ENCODE measurements around the gene PCK1. TPM values are rescaled to one million over a fixed set of nuclear protein-coding genes. Genes with fewer than 3 reads are reported as not detected.

PCK1 gene
- total RNA-seq, 1 experiment from 2014 or later, result 0.17 TPM

DNA sequence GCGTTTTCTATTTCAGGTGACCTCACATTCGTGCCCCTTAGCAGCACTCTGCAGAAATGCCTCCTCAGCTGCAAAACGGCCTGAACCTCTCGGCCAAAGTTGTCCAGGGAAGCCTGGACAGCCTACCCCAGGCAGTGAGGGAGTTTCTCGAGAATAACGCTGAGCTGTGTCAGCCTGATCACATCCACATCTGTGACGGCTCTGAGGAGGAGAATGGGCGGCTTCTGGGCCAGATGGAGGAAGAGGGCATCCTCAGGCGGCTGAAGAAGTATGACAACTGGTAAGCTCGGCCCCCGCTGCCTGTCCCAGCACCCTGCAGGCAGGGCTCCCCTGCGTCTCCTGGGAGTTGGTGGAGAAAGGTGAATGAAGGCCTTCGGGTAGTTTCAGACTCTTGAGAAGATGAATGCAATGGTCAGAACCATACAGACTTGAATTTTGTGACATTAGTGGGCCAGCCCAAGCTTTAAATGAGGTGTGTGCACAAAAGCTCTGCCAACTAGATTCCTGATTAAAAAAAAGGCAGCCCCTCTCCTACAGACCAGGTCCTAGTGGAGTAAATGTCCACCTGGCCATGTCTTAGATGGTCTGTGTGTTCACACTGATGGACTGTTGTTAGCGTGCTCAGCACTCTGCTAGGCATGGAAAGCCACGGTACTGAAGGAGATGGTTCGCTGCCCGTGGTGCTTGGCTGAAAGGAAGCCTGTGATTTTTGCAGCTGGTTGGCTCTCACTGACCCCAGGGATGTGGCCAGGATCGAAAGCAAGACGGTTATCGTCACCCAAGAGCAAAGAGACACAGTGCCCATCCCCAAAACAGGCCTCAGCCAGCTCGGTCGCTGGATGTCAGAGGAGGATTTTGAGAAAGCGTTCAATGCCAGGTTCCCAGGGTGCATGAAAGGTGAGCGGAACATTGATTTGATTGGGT, 708 bp downstream of the PCK1 start:
- H3K36me3 Mint-ChIP-seq, result no peaks in the 10 kb centered on the region
- POLR2A ChIA-PET, result no interaction called here
- CTCF ChIA-PET, result interaction anchor here (1.1 to 1.6 kb wide), 2 partner anchors 12 to 35 kb away, joined by 3 to 5 read pairs; no protein-coding TSS in a partner anchor
- TF ChIP-seq GABPB1 (CRISPR knock-in tag; IDR thresholded peaks at IDR 0.05) (no peak), JAZF1 (CRISPR knock-in tag; IDR thresholded peaks at IDR 0.05) (no peak), ZNF416 (CRISPR knock-in tag; IDR thresholded peaks at IDR 0.05) (no peak), HMGA2 (CRISPR knock-in tag; IDR thresholded peaks at IDR 0.05) (no peak), NR1H2 (CRISPR knock-in tag; IDR thresholded peaks at IDR 0.05) (no peak), GRHL2 (CRISPR knock-in tag; IDR thresholded peaks at IDR 0.05; ENCODE audit: insufficient replicate concordance, severe bottlenecking) (no peak), ETV6 (CRISPR knock-in tag; IDR thresholded peaks at IDR 0.05) (no peak), ZBTB21 (CRISPR knock-in tag; IDR thresholded peaks at IDR 0.05; ENCODE audit: borderline replicate concordance) (no peak), ZNF263 (CRISPR knock-in tag; IDR thresholded peaks at IDR 0.05; ENCODE audit: low read depth) (no peak), RELA (CRISPR knock-in tag; IDR thresholded peaks at IDR 0.05; ENCODE audit: borderline replicate concordance) (no peak), ATF1 (CRISPR knock-in tag; IDR thresholded peaks at IDR 0.05) (no peak), ZNF423 (CRISPR knock-in tag; IDR thresholded peaks at IDR 0.05) (no peak), NFATC4 (CRISPR knock-in tag; IDR thresholded peaks at IDR 0.05) (no peak)
- TF ChIP-seq, protein P1, sequence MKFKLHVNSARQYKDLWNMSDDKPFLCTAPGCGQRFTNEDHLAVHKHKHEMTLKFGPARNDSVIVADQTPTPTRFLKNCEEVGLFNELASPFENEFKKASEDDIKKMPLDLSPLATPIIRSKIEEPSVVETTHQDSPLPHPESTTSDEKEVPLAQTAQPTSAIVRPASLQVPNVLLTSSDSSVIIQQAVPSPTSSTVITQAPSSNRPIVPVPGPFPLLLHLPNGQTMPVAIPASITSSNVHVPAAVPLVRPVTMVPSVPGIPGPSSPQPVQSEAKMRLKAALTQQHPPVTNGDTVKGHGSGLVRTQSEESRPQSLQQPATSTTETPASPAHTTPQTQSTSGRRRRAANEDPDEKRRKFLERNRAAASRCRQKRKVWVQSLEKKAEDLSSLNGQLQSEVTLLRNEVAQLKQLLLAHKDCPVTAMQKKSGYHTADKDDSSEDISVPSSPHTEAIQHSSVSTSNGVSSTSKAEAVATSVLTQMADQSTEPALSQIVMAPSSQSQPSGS (CRISPR knock-in tag; IDR thresholded peaks at IDR 0.05; ENCODE audit: borderline replicate concordance, low read depth), result no peak
- TF ChIP-seq, protein P2, sequence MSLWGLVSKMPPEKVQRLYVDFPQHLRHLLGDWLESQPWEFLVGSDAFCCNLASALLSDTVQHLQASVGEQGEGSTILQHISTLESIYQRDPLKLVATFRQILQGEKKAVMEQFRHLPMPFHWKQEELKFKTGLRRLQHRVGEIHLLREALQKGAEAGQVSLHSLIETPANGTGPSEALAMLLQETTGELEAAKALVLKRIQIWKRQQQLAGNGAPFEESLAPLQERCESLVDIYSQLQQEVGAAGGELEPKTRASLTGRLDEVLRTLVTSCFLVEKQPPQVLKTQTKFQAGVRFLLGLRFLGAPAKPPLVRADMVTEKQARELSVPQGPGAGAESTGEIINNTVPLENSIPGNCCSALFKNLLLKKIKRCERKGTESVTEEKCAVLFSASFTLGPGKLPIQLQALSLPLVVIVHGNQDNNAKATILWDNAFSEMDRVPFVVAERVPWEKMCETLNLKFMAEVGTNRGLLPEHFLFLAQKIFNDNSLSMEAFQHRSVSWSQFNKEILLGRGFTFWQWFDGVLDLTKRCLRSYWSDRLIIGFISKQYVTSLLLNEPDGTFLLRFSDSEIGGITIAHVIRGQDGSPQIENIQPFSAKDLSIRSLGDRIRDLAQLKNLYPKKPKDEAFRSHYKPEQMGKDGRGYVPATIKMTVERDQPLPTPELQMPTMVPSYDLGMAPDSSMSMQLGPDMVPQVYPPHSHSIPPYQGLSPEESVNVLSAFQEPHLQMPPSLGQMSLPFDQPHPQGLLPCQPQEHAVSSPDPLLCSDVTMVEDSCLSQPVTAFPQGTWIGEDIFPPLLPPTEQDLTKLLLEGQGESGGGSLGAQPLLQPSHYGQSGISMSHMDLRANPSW (CRISPR knock-in tag; conservative IDR thresholded peaks at IDR 0.05; ENCODE audit: low read depth), result no peak
- TF ChIP-seq, protein P3, sequence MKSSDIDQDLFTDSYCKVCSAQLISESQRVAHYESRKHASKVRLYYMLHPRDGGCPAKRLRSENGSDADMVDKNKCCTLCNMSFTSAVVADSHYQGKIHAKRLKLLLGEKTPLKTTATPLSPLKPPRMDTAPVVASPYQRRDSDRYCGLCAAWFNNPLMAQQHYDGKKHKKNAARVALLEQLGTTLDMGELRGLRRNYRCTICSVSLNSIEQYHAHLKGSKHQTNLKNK (CRISPR knock-in tag; IDR thresholded peaks at IDR 0.05), result no peak
- TF ChIP-seq, protein P4, sequence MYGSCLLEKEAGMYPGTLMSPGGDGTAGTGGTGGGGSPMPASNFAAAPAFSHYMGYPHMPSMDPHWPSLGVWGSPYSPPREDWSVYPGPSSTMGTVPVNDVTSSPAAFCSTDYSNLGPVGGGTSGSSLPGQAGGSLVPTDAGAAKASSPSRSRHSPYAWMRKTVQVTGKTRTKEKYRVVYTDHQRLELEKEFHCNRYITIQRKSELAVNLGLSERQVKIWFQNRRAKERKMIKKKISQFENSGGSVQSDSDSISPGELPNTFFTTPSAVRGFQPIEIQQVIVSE (CRISPR knock-in tag; IDR thresholded peaks at IDR 0.05; ENCODE audit: borderline replicate concordance), result no peak
- TF ChIP-seq, protein P5, sequence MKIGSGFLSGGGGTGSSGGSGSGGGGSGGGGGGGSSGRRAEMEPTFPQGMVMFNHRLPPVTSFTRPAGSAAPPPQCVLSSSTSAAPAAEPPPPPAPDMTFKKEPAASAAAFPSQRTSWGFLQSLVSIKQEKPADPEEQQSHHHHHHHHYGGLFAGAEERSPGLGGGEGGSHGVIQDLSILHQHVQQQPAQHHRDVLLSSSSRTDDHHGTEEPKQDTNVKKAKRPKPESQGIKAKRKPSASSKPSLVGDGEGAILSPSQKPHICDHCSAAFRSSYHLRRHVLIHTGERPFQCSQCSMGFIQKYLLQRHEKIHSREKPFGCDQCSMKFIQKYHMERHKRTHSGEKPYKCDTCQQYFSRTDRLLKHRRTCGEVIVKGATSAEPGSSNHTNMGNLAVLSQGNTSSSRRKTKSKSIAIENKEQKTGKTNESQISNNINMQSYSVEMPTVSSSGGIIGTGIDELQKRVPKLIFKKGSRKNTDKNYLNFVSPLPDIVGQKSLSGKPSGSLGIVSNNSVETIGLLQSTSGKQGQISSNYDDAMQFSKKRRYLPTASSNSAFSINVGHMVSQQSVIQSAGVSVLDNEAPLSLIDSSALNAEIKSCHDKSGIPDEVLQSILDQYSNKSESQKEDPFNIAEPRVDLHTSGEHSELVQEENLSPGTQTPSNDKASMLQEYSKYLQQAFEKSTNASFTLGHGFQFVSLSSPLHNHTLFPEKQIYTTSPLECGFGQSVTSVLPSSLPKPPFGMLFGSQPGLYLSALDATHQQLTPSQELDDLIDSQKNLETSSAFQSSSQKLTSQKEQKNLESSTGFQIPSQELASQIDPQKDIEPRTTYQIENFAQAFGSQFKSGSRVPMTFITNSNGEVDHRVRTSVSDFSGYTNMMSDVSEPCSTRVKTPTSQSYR (CRISPR knock-in tag; IDR thresholded peaks at IDR 0.05), result no peak
- TF ChIP-seq, protein P6, sequence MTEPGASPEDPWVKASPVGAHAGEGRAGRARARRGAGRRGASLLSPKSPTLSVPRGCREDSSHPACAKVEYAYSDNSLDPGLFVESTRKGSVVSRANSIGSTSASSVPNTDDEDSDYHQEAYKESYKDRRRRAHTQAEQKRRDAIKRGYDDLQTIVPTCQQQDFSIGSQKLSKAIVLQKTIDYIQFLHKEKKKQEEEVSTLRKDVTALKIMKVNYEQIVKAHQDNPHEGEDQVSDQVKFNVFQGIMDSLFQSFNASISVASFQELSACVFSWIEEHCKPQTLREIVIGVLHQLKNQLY (CRISPR knock-in tag; IDR thresholded peaks at IDR 0.05), result no peak
- no peaks in the 10 kb centered on the region for H3K4me1 Mint-ChIP-seq
- H3K4me3 Mint-ChIP-seq, result no peak overlapping the region
- H3K27me3 Mint-ChIP-seq (ENCODE audit: low read depth), result no peaks in the 10 kb centered on the region
- H3K27ac Mint-ChIP-seq, result no peak overlapping the region
- no peaks in the 10 kb centered on the region for H3K9me3 Mint-ChIP-seq
- no peak for ATAC-seq
- DNase-seq (ENCODE audit: low spot score), result no peak

Data from WTC11 (cell line).